HepG2 (cell line): Measurements from ENCODE around the gene CTNNA1. TPM values are rescaled to one million over a fixed set of nuclear protein-coding genes. Genes with fewer than 3 reads are reported as not detected.

Experiments used
- AHDC1 ChIP-seq: sonication (generic); formaldehyde crosslinking; IDR thresholded peaks from 2 replicates; pipeline ENCODE4 v1.5.1; 2020; ENCODE audit warnings: mild to moderate bottlenecking, missing genetic modification reagents, borderline replicate concordance
- CEBPG ChIP-seq: IDR thresholded peaks from 2 replicates; pipeline ENCODE4 v1.6.1; 2016
- CSRNP1 ChIP-seq: sonication (generic); formaldehyde crosslinking; IDR thresholded peaks from 2 replicates; pipeline ENCODE4 v1.8.1; 2023; ENCODE audit warnings: mild to moderate bottlenecking, missing genetic modification reagents
- FOXA1 ChIP-seq, 2 experiments: fragments of 450-650 bp in 1 of 2; sonication (generic) in 1 of 2; formaldehyde crosslinking in 1 of 2; IDR thresholded peaks; 2 replicates each; pipeline versions ENCODE4 v1.4.0 to v1.6.1; 2016 to 2020; ENCODE audit warnings: missing genetic modification reagents in 1 of 2
- RFX3 ChIP-seq: IDR thresholded peaks from 2 replicates; pipeline ENCODE4 v1.6.1; 2016; ENCODE audit warnings: missing biosample characterization, missing genetic modification reagents
- SAP130 ChIP-seq: IDR thresholded peaks from 2 replicates; pipeline ENCODE4 v1.6.1; 2016; ENCODE audit warnings: low read depth
- SOX6 ChIP-seq, 2 experiments: fragments of 450-650 bp in 1 of 2; sonication (generic) in 1 of 2; formaldehyde crosslinking in 1 of 2; IDR thresholded peaks; 2 replicates each; pipeline versions ENCODE4 v1.4.0 to v1.6.1; 2017 to 2020; ENCODE audit warnings: antibody characterized with exemption in 1 of 2, mild to moderate bottlenecking in 1 of 2, missing genetic modification reagents in 1 of 2
- TIGD3 ChIP-seq: sonication (generic); formaldehyde crosslinking; IDR thresholded peaks from 2 replicates; pipeline ENCODE4 v1.5.1; 2020; ENCODE audit warnings: mild to moderate bottlenecking, missing genetic modification reagents, borderline replicate concordance
- TMF1 ChIP-seq: sonication (generic); formaldehyde crosslinking; IDR thresholded peaks from 2 replicates; pipeline ENCODE4 v1.8.1; 2022; ENCODE audit warnings: low read depth, missing genetic modification reagents
- ZFX ChIP-seq: sonication (generic); formaldehyde crosslinking; IDR thresholded peaks from 2 replicates; pipeline ENCODE4 v1.4.0; 2020; ENCODE audit warnings: mild to moderate bottlenecking, low read depth, missing genetic modification reagents, moderate library complexity
- ZNF550 ChIP-seq: sonication (generic); formaldehyde crosslinking; IDR thresholded peaks from 2 replicates; pipeline ENCODE4 v1.4.0; 2020; ENCODE audit warnings: mild to moderate bottlenecking, missing genetic modification reagents, borderline replicate concordance
- ZNF629 ChIP-seq: sonication (generic); formaldehyde crosslinking; conservative IDR thresholded peaks from 2 replicates; pipeline ENCODE4 v1.5.0; 2020; ENCODE audit warnings: missing genetic modification reagents
- ZNF710 ChIP-seq: sonication (generic); formaldehyde crosslinking; IDR thresholded peaks from 2 replicates; pipeline ENCODE4 v1.5.0; 2020; ENCODE audit warnings: mild to moderate bottlenecking, missing genetic modification reagents, borderline replicate concordance
- ZNF792 ChIP-seq: IDR thresholded peaks from 2 replicates; pipeline ENCODE4 v1.6.1; 2016
- polyA plus RNA-seq, 8 experiments: library from polyadenylated mRNA; depleted of rRNA in 3 of 8; stranded (reverse) in 7 of 8; unstranded in 1 of 8; fragments of >200 nt; fragmentation: Illumina TruSeq in 4 of 8; extraction: Trizol in 4 of 8; gene quantifications; 2 replicates each; pipeline versions ENCODE4 v1.2.1 to v1.2.3, GENCODE V29; 2011 to 2016; ENCODE audit warnings: low read depth in 4 of 8, missing spikeins in 1 of 8, mixed read lengths in 1 of 8; ENCODE audit not compliant: insufficient read depth in 1 of 8
- total RNA-seq, 5 experiments: library from RNA; depleted of rRNA; stranded (reverse); fragments of >200 nt; fragmentation: Illumina TruSeq; extraction: Trizol; gene quantifications; 2 replicates each; pipeline ENCODE4 v1.2.3, GENCODE V29; 2016; ENCODE audit warnings: low read depth in 1 of 5
- TF ChIP-seq, protein P1 (sequence below): IDR thresholded peaks from 2 replicates; pipeline ENCODE4 v1.6.1; 2016

The CTNNA1 gene
- total and polyA plus RNA-seq, 2 of the 13 experiments (the other 11 are each of a cell fraction or from before 2014, with no cell fraction given): 66.8 to 162 TPM

- TF ChIP-seq ZNF550 (CRISPR knock-in tag): no peak
- TF ChIP-seq ZNF792 (CRISPR knock-in tag): peak; percentile 97
- 0 out of 2 replicates have a peak, but pooled peaks have one; percentile 9 for TF ChIP-seq CEBPG (CRISPR knock-in tag)
- TF ChIP-seq SOX6 (IDR thresholded peaks at IDR 0.05): no peak
- peak; percentile 61 for TF ChIP-seq SOX6 (CRISPR knock-in tag; IDR thresholded peaks at IDR 0.05)
- no peak for TF ChIP-seq ZFX
- TF ChIP-seq, protein P1, sequence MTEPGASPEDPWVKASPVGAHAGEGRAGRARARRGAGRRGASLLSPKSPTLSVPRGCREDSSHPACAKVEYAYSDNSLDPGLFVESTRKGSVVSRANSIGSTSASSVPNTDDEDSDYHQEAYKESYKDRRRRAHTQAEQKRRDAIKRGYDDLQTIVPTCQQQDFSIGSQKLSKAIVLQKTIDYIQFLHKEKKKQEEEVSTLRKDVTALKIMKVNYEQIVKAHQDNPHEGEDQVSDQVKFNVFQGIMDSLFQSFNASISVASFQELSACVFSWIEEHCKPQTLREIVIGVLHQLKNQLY (CRISPR knock-in tag): no peak
- TF ChIP-seq TMF1: no peak
- TF ChIP-seq TIGD3 (CRISPR knock-in tag): no peak
- TF ChIP-seq AHDC1 (CRISPR knock-in tag): 0 out of 2 replicates have a peak, but pooled peaks have one; percentile 19
- TF ChIP-seq RFX3 (CRISPR knock-in tag): no peak
- TF ChIP-seq ZNF629 (CRISPR knock-in tag): no peak
- no peak for TF ChIP-seq FOXA1 (IDR thresholded peaks at IDR 0.05)
- TF ChIP-seq FOXA1 (CRISPR knock-in tag; IDR thresholded peaks at IDR 0.05): 0 out of 2 replicates have a peak, but pooled peaks have one; percentile 18
- TF ChIP-seq ZNF710 (CRISPR knock-in tag): no peak
- TF ChIP-seq SAP130 (CRISPR knock-in tag): peak; percentile 57; the same call in 1 of the 2 replicates
- TF ChIP-seq CSRNP1 (CRISPR knock-in tag): no peak
These were observed 17.8 kb downstream of the CTNNA1 start (continued) for GRCh38 chr5:138770977-138771376.
